Lower leg skin (tissue), 3 donors: Measurements from ENCODE around the gene ADAMTS17.

Source experiments
- POLR2A ChIP-seq, 2 donors: fragments of 450-650 bp; IDR thresholded peaks; one replicate each; pipeline ENCODE4 v1.6.1; 2016 to 2017; ENCODE audit warnings: antibody characterized with exemption in 2 of 2, mild to moderate bottlenecking in 1 of 2, moderate library complexity in 1 of 2
- TF ChIP-seq, protein P1 (sequence below), 3 donors: fragments of 450-650 bp; IDR thresholded peaks; one replicate each; pipeline ENCODE4 v1.5.1; 2016; ENCODE audit warnings: antibody characterized with exemption in 3 of 3, mild to moderate bottlenecking in 3 of 3, moderate library complexity in 2 of 3

DNA sequence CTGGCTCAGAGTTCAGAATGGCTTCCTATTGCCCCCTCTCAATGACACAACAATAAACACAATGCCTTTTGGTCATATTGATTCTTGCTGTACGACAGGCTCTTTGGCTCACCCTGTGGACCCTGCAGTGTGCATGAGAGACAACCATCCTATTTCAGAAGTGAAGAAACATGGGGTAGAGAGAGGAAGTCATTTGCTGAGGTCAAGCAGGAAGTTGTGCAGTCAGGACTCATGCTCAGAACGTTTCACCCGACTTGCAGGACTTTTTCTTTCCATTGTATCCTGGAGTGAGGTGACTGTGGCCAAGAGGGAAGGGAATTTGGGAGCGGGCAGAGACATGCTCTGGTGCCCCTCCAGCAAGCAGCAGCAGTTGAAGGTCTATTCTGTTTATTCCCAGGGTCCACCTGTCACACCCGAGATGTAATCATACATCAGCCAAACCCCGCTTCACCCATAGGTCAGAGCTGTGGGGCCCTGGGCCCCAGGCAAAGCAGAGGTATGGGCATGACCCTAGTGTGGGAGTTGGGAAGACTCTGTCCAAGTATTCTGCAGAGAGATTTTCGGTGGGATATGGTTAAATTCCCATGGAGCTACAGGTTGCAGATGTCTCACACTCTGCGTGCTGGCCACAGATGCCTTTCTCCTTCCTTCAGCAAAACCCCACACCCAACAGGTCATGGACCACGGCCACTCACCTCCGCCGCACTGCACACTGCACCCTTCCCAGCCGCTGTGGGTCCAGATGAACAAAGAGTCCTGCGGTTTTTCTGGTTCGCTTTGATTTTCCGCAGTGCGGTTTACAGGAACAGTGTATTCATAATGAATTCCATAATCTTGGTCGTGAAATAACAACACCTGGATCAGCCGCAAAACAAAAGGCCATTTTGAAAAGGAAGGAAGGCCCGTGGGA is 290.6 kb downstream of the ADAMTS17 start:
- TF ChIP-seq, protein P1, sequence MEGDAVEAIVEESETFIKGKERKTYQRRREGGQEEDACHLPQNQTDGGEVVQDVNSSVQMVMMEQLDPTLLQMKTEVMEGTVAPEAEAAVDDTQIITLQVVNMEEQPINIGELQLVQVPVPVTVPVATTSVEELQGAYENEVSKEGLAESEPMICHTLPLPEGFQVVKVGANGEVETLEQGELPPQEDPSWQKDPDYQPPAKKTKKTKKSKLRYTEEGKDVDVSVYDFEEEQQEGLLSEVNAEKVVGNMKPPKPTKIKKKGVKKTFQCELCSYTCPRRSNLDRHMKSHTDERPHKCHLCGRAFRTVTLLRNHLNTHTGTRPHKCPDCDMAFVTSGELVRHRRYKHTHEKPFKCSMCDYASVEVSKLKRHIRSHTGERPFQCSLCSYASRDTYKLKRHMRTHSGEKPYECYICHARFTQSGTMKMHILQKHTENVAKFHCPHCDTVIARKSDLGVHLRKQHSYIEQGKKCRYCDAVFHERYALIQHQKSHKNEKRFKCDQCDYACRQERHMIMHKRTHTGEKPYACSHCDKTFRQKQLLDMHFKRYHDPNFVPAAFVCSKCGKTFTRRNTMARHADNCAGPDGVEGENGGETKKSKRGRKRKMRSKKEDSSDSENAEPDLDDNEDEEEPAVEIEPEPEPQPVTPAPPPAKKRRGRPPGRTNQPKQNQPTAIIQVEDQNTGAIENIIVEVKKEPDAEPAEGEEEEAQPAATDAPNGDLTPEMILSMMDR (IDR thresholded peaks at IDR 0.05) = no peak
- no peak for TF ChIP-seq POLR2A (IDR thresholded peaks at IDR 0.05)
